Measurements from ENCODE around the gene NPM1.
"Not testable (repeated sequence)": the region's sequence is repeated elsewhere in the genome, so short reads cannot be mapped to it uniquely, and the experiment has no call there.

NPM1 gene

GRCh38 chr5:171413153-171413910 lies 25.7 kb downstream of the NPM1 start:
- TF ChIP-seq POLR2A (IDR thresholded peaks at IDR 0.05; ENCODE audit: extremely low read depth, insufficient read length), result peak; percentile 9
- no peak for TF ChIP-seq MYC (IDR thresholded peaks at IDR 0.05; ENCODE audit: low read depth, low read length)
- peak; percentile 23 for DNase-seq (ENCODE audit: low read depth)

GRCh38 chr5:171413993-171414392 lies 26.3 kb downstream of the NPM1 start:
- not testable (repeated sequence) for H3K4me3 ChIP-seq (ENCODE audit: low read depth, low read length); DNase-seq (ENCODE audit: low read depth)

More at GRCh38 chr5:171413153-171413910, 25.7 kb downstream of the NPM1 start:
- no peak overlapping the region for H3K4me3 ChIP-seq (ENCODE audit: low read depth, low read length)

- peak; percentile 28 for DNase-seq (ENCODE audit: low read depth)
- no peak overlapping the region for H3K4me3 ChIP-seq (ENCODE audit: low read depth, low read length)
- TF ChIP-seq, protein P1, sequence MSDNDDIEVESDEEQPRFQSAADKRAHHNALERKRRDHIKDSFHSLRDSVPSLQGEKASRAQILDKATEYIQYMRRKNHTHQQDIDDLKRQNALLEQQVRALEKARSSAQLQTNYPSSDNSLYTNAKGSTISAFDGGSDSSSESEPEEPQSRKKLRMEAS (IDR thresholded peaks at IDR 0.05; ENCODE audit: low read depth, low read length), result no peak
- no peak for TF ChIP-seq POLR2A (IDR thresholded peaks at IDR 0.05; ENCODE audit: extremely low read depth, insufficient read length)
- TF ChIP-seq, protein P2, sequence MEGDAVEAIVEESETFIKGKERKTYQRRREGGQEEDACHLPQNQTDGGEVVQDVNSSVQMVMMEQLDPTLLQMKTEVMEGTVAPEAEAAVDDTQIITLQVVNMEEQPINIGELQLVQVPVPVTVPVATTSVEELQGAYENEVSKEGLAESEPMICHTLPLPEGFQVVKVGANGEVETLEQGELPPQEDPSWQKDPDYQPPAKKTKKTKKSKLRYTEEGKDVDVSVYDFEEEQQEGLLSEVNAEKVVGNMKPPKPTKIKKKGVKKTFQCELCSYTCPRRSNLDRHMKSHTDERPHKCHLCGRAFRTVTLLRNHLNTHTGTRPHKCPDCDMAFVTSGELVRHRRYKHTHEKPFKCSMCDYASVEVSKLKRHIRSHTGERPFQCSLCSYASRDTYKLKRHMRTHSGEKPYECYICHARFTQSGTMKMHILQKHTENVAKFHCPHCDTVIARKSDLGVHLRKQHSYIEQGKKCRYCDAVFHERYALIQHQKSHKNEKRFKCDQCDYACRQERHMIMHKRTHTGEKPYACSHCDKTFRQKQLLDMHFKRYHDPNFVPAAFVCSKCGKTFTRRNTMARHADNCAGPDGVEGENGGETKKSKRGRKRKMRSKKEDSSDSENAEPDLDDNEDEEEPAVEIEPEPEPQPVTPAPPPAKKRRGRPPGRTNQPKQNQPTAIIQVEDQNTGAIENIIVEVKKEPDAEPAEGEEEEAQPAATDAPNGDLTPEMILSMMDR (IDR thresholded peaks at IDR 0.05; ENCODE audit: low read depth, low read length), result no peak
- no peak for TF ChIP-seq MYC (IDR thresholded peaks at IDR 0.05; ENCODE audit: low read depth, low read length)
Observed at GRCh38 chr5:171415115-171415730, 27.6 kb downstream of the NPM1 start.

GRCh38 chr5:171416160-171417049 lies 28.8 kb downstream of the NPM1 start:
- H3K4me3 ChIP-seq (ENCODE audit: low read depth, low read length), result no peak overlapping the region
- no peak for DNase-seq (ENCODE audit: low read depth)
- TF ChIP-seq, protein P1 (IDR thresholded peaks at IDR 0.05; ENCODE audit: low read depth, low read length), result no peak
- TF ChIP-seq, protein P2 (IDR thresholded peaks at IDR 0.05; ENCODE audit: low read depth, low read length), result no peak
- TF ChIP-seq MYC (IDR thresholded peaks at IDR 0.05; ENCODE audit: low read depth, low read length) (no peak), POLR2A (IDR thresholded peaks at IDR 0.05; ENCODE audit: extremely low read depth, insufficient read length) (no peak)

DNA sequence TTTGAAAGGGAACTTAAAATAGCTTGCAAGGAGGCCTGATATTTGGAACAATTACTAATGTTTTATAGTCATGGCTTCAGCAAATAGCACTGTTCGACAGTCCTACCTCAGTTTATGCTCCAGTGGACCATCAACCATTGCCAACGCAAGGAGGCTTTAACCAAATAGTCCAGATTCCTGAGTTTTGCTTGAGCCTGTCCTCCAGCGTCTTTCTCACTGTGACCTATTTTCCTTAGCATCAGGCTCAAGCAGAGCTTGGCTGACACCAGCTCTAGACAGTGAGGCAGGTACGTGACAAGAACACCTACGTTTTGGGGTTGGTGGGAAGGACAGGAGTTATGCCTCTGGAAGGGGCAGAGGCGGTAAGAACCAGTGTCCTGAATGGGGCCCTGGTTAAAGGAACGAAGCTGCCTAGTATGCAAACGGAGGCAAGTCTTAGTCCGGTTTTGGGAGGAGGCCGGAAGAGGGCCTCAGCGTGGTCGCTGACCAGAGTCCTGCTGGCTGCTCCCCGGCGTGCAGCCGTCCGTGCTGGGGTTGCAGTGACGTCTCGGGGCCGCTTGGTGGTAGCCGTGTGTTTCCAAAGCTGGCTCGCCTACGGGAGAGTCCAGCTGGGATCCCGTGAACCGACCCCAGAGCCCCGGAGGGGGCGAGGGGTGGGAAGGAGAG lies 30.8 kb downstream of the NPM1 start:
- TF ChIP-seq, protein P2 (IDR thresholded peaks at IDR 0.05; ENCODE audit: low read depth, low read length), result no peak
- TF ChIP-seq POLR2A (IDR thresholded peaks at IDR 0.05; ENCODE audit: extremely low read depth, insufficient read length) (no peak), MYC (IDR thresholded peaks at IDR 0.05; ENCODE audit: low read depth, low read length) (no peak)
- TF ChIP-seq, protein P1 (IDR thresholded peaks at IDR 0.05; ENCODE audit: low read depth, low read length), result no peak
- H3K4me3 ChIP-seq (ENCODE audit: low read depth, low read length), result no peak overlapping the region
- no peak for DNase-seq (ENCODE audit: low read depth)

GRCh38 chr5:171418982-171419687 lies 31.5 kb downstream of the NPM1 start, which contains the start of gene FGF18:
TSS of gene FGF18 (plus strand) at chr5:171419647. CDS start at chr5:171420200, 553 bp downstream.
- TF ChIP-seq, protein P2 (IDR thresholded peaks at IDR 0.05; ENCODE audit: low read depth, low read length), result no peak
- TF ChIP-seq, protein P1 (IDR thresholded peaks at IDR 0.05; ENCODE audit: low read depth, low read length), result no peak
- TF ChIP-seq POLR2A (IDR thresholded peaks at IDR 0.05; ENCODE audit: extremely low read depth, insufficient read length) (no peak), MYC (IDR thresholded peaks at IDR 0.05; ENCODE audit: low read depth, low read length) (no peak)
- DNase-seq (ENCODE audit: low read depth), result no peak
- no peak within 1 kb of the TSS for H3K4me3 ChIP-seq (ENCODE audit: low read depth, low read length)
